ENCODE results near the gene BCL2L1. TPM values are rescaled to one million over a fixed set of nuclear protein-coding genes. Genes with fewer than 3 reads are reported as not detected.

The BCL2L1 gene
- total and polyA plus RNA-seq, 2 donors (not counting 3 experiments of a cell fraction or from before 2014, with no cell fraction given): 78.0 to 101 TPM

DNA sequence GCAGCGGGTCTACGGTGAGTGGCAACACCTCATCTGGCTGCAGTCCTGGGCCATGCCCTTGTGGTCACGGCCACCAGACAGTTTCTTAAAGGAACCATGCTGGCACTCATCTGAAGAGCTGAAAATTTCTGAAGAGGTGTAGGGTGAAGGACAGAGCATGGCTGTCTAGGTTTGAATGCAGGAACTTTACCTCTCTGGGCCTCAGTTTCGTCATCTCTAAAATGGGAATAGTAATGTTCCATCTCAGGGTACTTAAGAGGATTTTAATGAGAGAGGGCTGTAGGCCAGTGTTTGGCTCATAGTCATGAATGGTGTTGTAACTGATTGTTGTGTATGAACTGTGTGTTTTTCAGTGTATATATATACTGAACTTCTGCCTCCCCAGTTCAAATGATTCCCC lies 79.1 kb downstream of the BCL2L1 start:
- Histone ChIP-seq H3K27ac (ENCODE audit: insufficient read depth, low read depth, low read length) (no peak overlapping the region), H3K36me3 (ENCODE audit: control insufficient read depth in 2 of 2, extremely low read depth in 1 of 2, insufficient read depth in 2 of 2, low read length in 2 of 2) (no peaks in the 10 kb centered on the region), H2AFZ (ENCODE audit: low read depth, low read length) (no peak overlapping the region), H3K27me3 (ENCODE audit: control insufficient read depth in 2 of 2, insufficient read depth in 2 of 2, low read length in 2 of 2) (peaks cover 0 to 7% of the 10 kb centered on the region in 2 experiments), H3K4me1 (ENCODE audit: control insufficient read depth, extremely low read depth, insufficient read depth, low read length) (no peaks in the 10 kb centered on the region), H3K9ac (replicated peaks; ENCODE audit: extremely low read depth, insufficient read depth, low read length) (no peak overlapping the region), H3K79me2 (ENCODE audit: control insufficient read depth, insufficient read depth, low read length) (no peaks in the 10 kb centered on the region), H3K9me1 (replicated peaks; ENCODE audit: control insufficient read depth, extremely low read depth, insufficient read depth, low read length) (no peaks in the 10 kb centered on the region), H3K4me2 (ENCODE audit: insufficient read depth, low read length) (no peak overlapping the region), H3K9me3 (replicated peaks; ENCODE audit: control insufficient read depth, insufficient read depth, low read length) (no peaks in the 10 kb centered on the region), H4K20me1 (replicated peaks; ENCODE audit: control insufficient read depth, extremely low read depth, insufficient read depth, low read length) (no peaks in the 10 kb centered on the region), H3K4me3 (replicated peaks in 1 of 3; ENCODE audit: insufficient read depth in 1 of 3, low read depth in 1 of 3, low read length in 3 of 3) (no peak overlapping the region)
- ChIA-PET POLR2A (no interaction called here), CTCF (interaction anchor here (0.9 to 3.3 kb wide), 6 partner anchors 10 to 80 kb away, joined by 3 to 22 read pairs (median 4); no protein-coding TSS in a partner anchor)
- intact Hi-C loops (cut with micrococcal nuclease): no loop called here
- no peak for TF ChIP-seq FOS (IDR thresholded peaks at IDR 0.05; ENCODE audit: borderline replicate concordance, insufficient read depth, low read length)
- no peak for TF ChIP-seq GATA2 (IDR thresholded peaks at IDR 0.05; ENCODE audit: insufficient read depth, insufficient read length, low read depth, low read length)
- TF ChIP-seq POLR2AphosphoS5 (IDR thresholded peaks at IDR 0.05; ENCODE audit: insufficient read depth, low read depth, low read length): no peak
- TF ChIP-seq POLR2A (IDR thresholded peaks at IDR 0.05; ENCODE audit: low read depth, low read length): no peak
- no peak for TF ChIP-seq MYC (IDR thresholded peaks at IDR 0.05; ENCODE audit: low read depth, low read length)
- TF ChIP-seq, protein P1, sequence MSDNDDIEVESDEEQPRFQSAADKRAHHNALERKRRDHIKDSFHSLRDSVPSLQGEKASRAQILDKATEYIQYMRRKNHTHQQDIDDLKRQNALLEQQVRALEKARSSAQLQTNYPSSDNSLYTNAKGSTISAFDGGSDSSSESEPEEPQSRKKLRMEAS (IDR thresholded peaks at IDR 0.05; ENCODE audit: insufficient read depth, insufficient read length): no peak
- no peak for TF ChIP-seq JUN (IDR thresholded peaks at IDR 0.05; ENCODE audit: borderline replicate concordance, insufficient read depth, insufficient read length, low read depth)
- TF ChIP-seq EZH2 (IDR thresholded peaks at IDR 0.05; ENCODE audit: borderline replicate concordance, low read depth, low read length, severe bottlenecking): no peak
- TF ChIP-seq, protein P2, sequence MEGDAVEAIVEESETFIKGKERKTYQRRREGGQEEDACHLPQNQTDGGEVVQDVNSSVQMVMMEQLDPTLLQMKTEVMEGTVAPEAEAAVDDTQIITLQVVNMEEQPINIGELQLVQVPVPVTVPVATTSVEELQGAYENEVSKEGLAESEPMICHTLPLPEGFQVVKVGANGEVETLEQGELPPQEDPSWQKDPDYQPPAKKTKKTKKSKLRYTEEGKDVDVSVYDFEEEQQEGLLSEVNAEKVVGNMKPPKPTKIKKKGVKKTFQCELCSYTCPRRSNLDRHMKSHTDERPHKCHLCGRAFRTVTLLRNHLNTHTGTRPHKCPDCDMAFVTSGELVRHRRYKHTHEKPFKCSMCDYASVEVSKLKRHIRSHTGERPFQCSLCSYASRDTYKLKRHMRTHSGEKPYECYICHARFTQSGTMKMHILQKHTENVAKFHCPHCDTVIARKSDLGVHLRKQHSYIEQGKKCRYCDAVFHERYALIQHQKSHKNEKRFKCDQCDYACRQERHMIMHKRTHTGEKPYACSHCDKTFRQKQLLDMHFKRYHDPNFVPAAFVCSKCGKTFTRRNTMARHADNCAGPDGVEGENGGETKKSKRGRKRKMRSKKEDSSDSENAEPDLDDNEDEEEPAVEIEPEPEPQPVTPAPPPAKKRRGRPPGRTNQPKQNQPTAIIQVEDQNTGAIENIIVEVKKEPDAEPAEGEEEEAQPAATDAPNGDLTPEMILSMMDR (IDR thresholded peaks at IDR 0.05; ENCODE audit: extremely low read depth in 1 of 2, insufficient read depth in 1 of 2, low read depth in 1 of 2, low read length in 2 of 2): no peak
- DNase-seq (ENCODE audit: low read depth, low spot score): no peak
- BruUV-seq (replicated peaks): no TSS peak
- dilution Hi-C loops (cut with MboI; ENCODE audit: extremely low pct_ligation_motif_present, low sequenced_read_pairs): no loop called here
- no peak for FAIRE-seq

Measured in endothelial cell of umbilical vein (primary cell).